BE2C (cell line): ENCODE measurements around the gene DYNLRB1.
A peak's percentile ranks its signal among the peaks of the same experiment; 100 is the strongest.

Source experiments
- DNase-seq: peaks from one replicate; pipeline ENCODE4 v3.0.0-alpha.2; 2020
- H3K27me3 ChIP-seq: fragments of 250-450 bp; sonication (Bioruptor Pico); 2 replicates; pipeline ENCODE4 v1.5.1; 2020; ENCODE audit warnings: mild to moderate bottlenecking
- H3K36me3 ChIP-seq: fragments of 250-450 bp; sonication (Bioruptor Pico); 2 replicates; pipeline ENCODE4 v1.5.1; 2020; ENCODE audit warnings: mild to moderate bottlenecking
- H3K4me1 ChIP-seq: fragments of 250-450 bp; sonication (Bioruptor Pico); 2 replicates; pipeline ENCODE4 v1.5.1; 2020
- H3K4me3 ChIP-seq: 2 replicates; pipeline ENCODE4 v1.5.1; 2011; ENCODE audit warnings: low read depth, low read length
- H3K9me3 ChIP-seq: fragments of 250-450 bp; sonication (Bioruptor Pico); 2 replicates; pipeline ENCODE4 v1.5.1; 2020
- CTCF ChIP-seq: IDR thresholded peaks from 2 replicates; pipeline ENCODE4 v1.5.1; 2012; ENCODE audit warnings: mild to moderate bottlenecking, low read depth, low read length

Gene DYNLRB1

GRCh38 chr20:34579191-34579978, 63.2 kb downstream of the DYNLRB1 start:
- Histone ChIP-seq H3K9me3 (no peaks in the 10 kb centered on the region), H3K4me1 (no peaks in the 10 kb centered on the region), H3K4me3 (no peak overlapping the region), H3K27me3 (no peaks in the 10 kb centered on the region), H3K36me3 (no peaks in the 10 kb centered on the region)
- TF ChIP-seq CTCF, result peak; percentile 63
- peak; percentile 68 for DNase-seq

- H3K9me3 ChIP-seq, result no peaks in the 10 kb centered on the region
- no peak for TF ChIP-seq CTCF
- H3K36me3 ChIP-seq, result no peaks in the 10 kb centered on the region; the same call in 1 of the 2 replicates
- H3K4me1 ChIP-seq, result no peaks in the 10 kb centered on the region
- H3K27me3 ChIP-seq, result no peaks in the 10 kb centered on the region
- no peak overlapping the region for H3K4me3 ChIP-seq
- no peak for DNase-seq
These were observed 64.0 kb downstream of the DYNLRB1 start for GRCh38 chr20:34579979-34580940.

- H3K4me3 ChIP-seq, result no peak overlapping the region
- no peaks in the 10 kb centered on the region for H3K27me3 ChIP-seq
- no peak for TF ChIP-seq CTCF
- H3K4me1 ChIP-seq, result no peaks in the 10 kb centered on the region
- no peaks in the 10 kb centered on the region for H3K9me3 ChIP-seq
- H3K36me3 ChIP-seq, result no peaks in the 10 kb centered on the region; the same call in 1 of the 2 replicates
- DNase-seq, result no peak
These were observed 65.3 kb downstream of the DYNLRB1 start for GRCh38 chr20:34581341-34582184.

- H3K4me1 ChIP-seq, result no peaks in the 10 kb centered on the region
These were observed 66.0 kb downstream of the DYNLRB1 start for GRCh38 chr20:34582221-34582620.

GRCh38 chr20:34582911-34583310, 66.7 kb downstream of the DYNLRB1 start:
- no peak for DNase-seq
- Histone ChIP-seq H3K4me3 (no peak overlapping the region), H3K9me3 (no peaks in the 10 kb centered on the region), H3K36me3 (peaks cover 4% of the 10 kb centered on the region; the same call in 1 of the 2 replicates), H3K4me1 (no peaks in the 10 kb centered on the region), H3K27me3 (no peaks in the 10 kb centered on the region)
- TF ChIP-seq CTCF, result no peak

More at GRCh38 chr20:34582221-34582620, 66.0 kb downstream of the DYNLRB1 start:
- H3K4me3 ChIP-seq, result no peak overlapping the region
- no peak for TF ChIP-seq CTCF
- no peaks in the 10 kb centered on the region for H3K27me3 ChIP-seq
- H3K9me3 ChIP-seq, result no peaks in the 10 kb centered on the region
- no peak for DNase-seq
- no peaks in the 10 kb centered on the region; the same call in 1 of the 2 replicates for H3K36me3 ChIP-seq
